SU-DHL-6 (cell line): Measurements from ENCODE around the gene PHYHD1.

Experiments used
- CTCF ChIP-seq: fragments of 200-600 bp; sonication (generic); IDR thresholded peaks from one replicate; pipeline ENCODE4 v1.5.1; 2017; ENCODE audit warnings: antibody characterized with exemption, mild to moderate bottlenecking, low read length, moderate library complexity; ENCODE audit not compliant: insufficient read depth, poor library complexity, severe bottlenecking
- EZH2phosphoT487 ChIP-seq: fragments of 200-600 bp; sonication (generic), shearing (Covaris generic); conservative IDR thresholded peaks from 2 replicates; pipeline ENCODE4 v1.6.1; 2018; ENCODE audit warnings: mild to moderate bottlenecking, antibody characterized with exemption, low read length, moderate library complexity, mixed read lengths

GRCh38 chr9:128885376-128885775 is 35.4 kb upstream of the PHYHD1 start:
- TF ChIP-seq CTCF (no peak), EZH2phosphoT487 (no peak)
